ENCODE results near the gene MRPS7.
"Not testable (repeated sequence)": the region's sequence is repeated elsewhere in the genome, so short reads cannot be mapped to it uniquely, and the experiment has no call there.

MRPS7 gene

GRCh38 chr17:75271955-75272847, 10.5 kb downstream of the MRPS7 start:
- H3K4me1 ChIP-seq (ENCODE audit: insufficient read depth, low read length) = peaks cover 5% of the 10 kb centered on the region; the same call in 1 of the 2 replicates
- peak overlapping the region; percentile 89 for H3K9ac ChIP-seq (ENCODE audit: low read depth, low read length)
- H3K4me3 ChIP-seq (ENCODE audit: low read length) = peak overlapping the region; percentile 91
- peaks cover 15% of the 10 kb centered on the region for H3K36me3 ChIP-seq (ENCODE audit: insufficient read depth, low read length)
- H3K9me3 ChIP-seq (ENCODE audit: insufficient read depth, low read depth, low read length) = no peaks in the 10 kb centered on the region
- no peak overlapping the region for H3K27ac ChIP-seq (ENCODE audit: low read depth, low read length)
- 65% methylated on average over 24 of the region's 24 CpGs for WGBS
- no peaks in the 10 kb centered on the region for H3K27me3 ChIP-seq (ENCODE audit: insufficient read depth, low read length)

GRCh38 chr17:75272848-75273184, 11.1 kb downstream of the MRPS7 start:
- H3K27ac ChIP-seq (ENCODE audit: low read depth, low read length) = no peak overlapping the region
- H3K4me3 ChIP-seq (ENCODE audit: low read length) = no peak overlapping the region
- 96% methylated on average over 3 of the region's 3 CpGs for WGBS
- H3K27me3 ChIP-seq (ENCODE audit: insufficient read depth, low read length) = no peaks in the 10 kb centered on the region
- H3K9me3 ChIP-seq (ENCODE audit: insufficient read depth, low read depth, low read length) = no peaks in the 10 kb centered on the region
- peaks cover 3% of the 10 kb centered on the region; the same call in 1 of the 2 replicates for H3K4me1 ChIP-seq (ENCODE audit: insufficient read depth, low read length)
- H3K36me3 ChIP-seq (ENCODE audit: insufficient read depth, low read length) = peaks cover 16% of the 10 kb centered on the region
- H3K9ac ChIP-seq (ENCODE audit: low read depth, low read length) = no peak overlapping the region

- H3K9me3 ChIP-seq (ENCODE audit: insufficient read depth, low read depth, low read length) = no peaks in the 10 kb centered on the region
- no peak overlapping the region for H3K9ac ChIP-seq (ENCODE audit: low read depth, low read length)
- 95% methylated on average over 7 of the region's 7 CpGs for WGBS
- H3K36me3 ChIP-seq (ENCODE audit: insufficient read depth, low read length) = peaks cover 19% of the 10 kb centered on the region
- H3K4me1 ChIP-seq (ENCODE audit: insufficient read depth, low read length) = no peaks in the 10 kb centered on the region
- H3K27me3 ChIP-seq (ENCODE audit: insufficient read depth, low read length) = no peaks in the 10 kb centered on the region
- no peak overlapping the region for H3K27ac ChIP-seq (ENCODE audit: low read depth, low read length)
- H3K4me3 ChIP-seq (ENCODE audit: low read length) = no peak overlapping the region
Observed at GRCh38 chr17:75273977-75274708, 12.5 kb downstream of the MRPS7 start.

GRCh38 chr17:75277664-75278071, 16.0 kb downstream of the MRPS7 start:
- no peak overlapping the region for H3K4me3 ChIP-seq (ENCODE audit: low read length)
- no peak overlapping the region for H3K9ac ChIP-seq (ENCODE audit: low read depth, low read length)
- H3K27me3 ChIP-seq (ENCODE audit: insufficient read depth, low read length) = no peaks in the 10 kb centered on the region
- WGBS = 90% methylated on average over 6 of the region's 6 CpGs
- H3K9me3 ChIP-seq (ENCODE audit: insufficient read depth, low read depth, low read length) = no peaks in the 10 kb centered on the region
- no peaks in the 10 kb centered on the region for H3K4me1 ChIP-seq (ENCODE audit: insufficient read depth, low read length)
- H3K27ac ChIP-seq (ENCODE audit: low read depth, low read length) = no peak overlapping the region
- peaks cover 34% of the 10 kb centered on the region for H3K36me3 ChIP-seq (ENCODE audit: insufficient read depth, low read length)

- H3K27me3 ChIP-seq (ENCODE audit: insufficient read depth, low read length); H3K9ac ChIP-seq (ENCODE audit: low read depth, low read length); H3K4me3 ChIP-seq (ENCODE audit: low read length); H3K27ac ChIP-seq (ENCODE audit: low read depth, low read length); H3K4me1 ChIP-seq (ENCODE audit: insufficient read depth, low read length); H3K9me3 ChIP-seq (ENCODE audit: insufficient read depth, low read depth, low read length): not testable (repeated sequence)
- peaks cover 29% of the 10 kb centered on the region for H3K36me3 ChIP-seq (ENCODE audit: insufficient read depth, low read length)
- 92% methylated on average over 4 of the region's 4 CpGs for WGBS
Observed at GRCh38 chr17:75280189-75280588, 18.5 kb downstream of the MRPS7 start.

- no peak overlapping the region for H3K9ac ChIP-seq (ENCODE audit: low read depth, low read length)
- 94% methylated on average over 6 of the region's 6 CpGs for WGBS
Observed at GRCh38 chr17:75285123-75285522, 23.4 kb downstream of the MRPS7 start.

GRCh38 chr17:75287221-75287620, 25.5 kb downstream of the MRPS7 start:
- 98% methylated on average over 9 of the region's 9 CpGs for WGBS
- no peak overlapping the region for H3K27ac ChIP-seq (ENCODE audit: low read depth, low read length)
- no peaks in the 10 kb centered on the region for H3K4me1 ChIP-seq (ENCODE audit: insufficient read depth, low read length)
- no peak overlapping the region for H3K9ac ChIP-seq (ENCODE audit: low read depth, low read length)
- no peaks in the 10 kb centered on the region for H3K9me3 ChIP-seq (ENCODE audit: insufficient read depth, low read depth, low read length)
- no peak overlapping the region for H3K4me3 ChIP-seq (ENCODE audit: low read length)
- H3K36me3 ChIP-seq (ENCODE audit: insufficient read depth, low read length) = peaks cover 22% of the 10 kb centered on the region
- H3K27me3 ChIP-seq (ENCODE audit: insufficient read depth, low read length) = no peaks in the 10 kb centered on the region

More at GRCh38 chr17:75285123-75285522, 23.4 kb downstream of the MRPS7 start:
- Histone ChIP-seq H3K27me3 (ENCODE audit: insufficient read depth, low read length) (no peaks in the 10 kb centered on the region), H3K36me3 (ENCODE audit: insufficient read depth, low read length) (peaks cover 34% of the 10 kb centered on the region), H3K4me1 (ENCODE audit: insufficient read depth, low read length) (no peaks in the 10 kb centered on the region), H3K4me3 (ENCODE audit: low read length) (no peak overlapping the region), H3K9me3 (ENCODE audit: insufficient read depth, low read depth, low read length) (no peaks in the 10 kb centered on the region), H3K27ac (ENCODE audit: low read depth, low read length) (no peak overlapping the region)

- no CpG with 5 or more reads among the region's 2 CpGs for WGBS
- H3K9ac ChIP-seq (ENCODE audit: low read depth, low read length) = no peak overlapping the region
Observed at GRCh38 chr17:75288359-75288758, 26.7 kb downstream of the MRPS7 start.

GRCh38 chr17:75288770-75289114, 27.1 kb downstream of the MRPS7 start:
- Histone ChIP-seq H3K27ac (ENCODE audit: low read depth, low read length) (no peak overlapping the region; the same call in 1 of the 2 replicates), H3K36me3 (ENCODE audit: insufficient read depth, low read length) (peaks cover 14% of the 10 kb centered on the region), H3K9ac (ENCODE audit: low read depth, low read length) (peak overlapping the region; percentile 69), H3K4me1 (ENCODE audit: insufficient read depth, low read length) (no peaks in the 10 kb centered on the region), H3K9me3 (ENCODE audit: insufficient read depth, low read depth, low read length) (no peaks in the 10 kb centered on the region), H3K4me3 (ENCODE audit: low read length) (peak overlapping the region; percentile 91), H3K27me3 (ENCODE audit: insufficient read depth, low read length) (no peaks in the 10 kb centered on the region)
- under 1% methylated on average over 14 of the region's 14 CpGs for WGBS

More at GRCh38 chr17:75288359-75288758, 26.7 kb downstream of the MRPS7 start:
- Histone ChIP-seq H3K9me3 (ENCODE audit: insufficient read depth, low read depth, low read length) (no peaks in the 10 kb centered on the region), H3K36me3 (ENCODE audit: insufficient read depth, low read length) (peaks cover 17% of the 10 kb centered on the region), H3K4me1 (ENCODE audit: insufficient read depth, low read length) (no peaks in the 10 kb centered on the region), H3K4me3 (ENCODE audit: low read length) (peak overlapping the region; percentile 91), H3K27me3 (ENCODE audit: insufficient read depth, low read length) (no peaks in the 10 kb centered on the region), H3K27ac (ENCODE audit: low read depth, low read length) (no peak overlapping the region)

GRCh38 chr17:75289115-75289831, 27.6 kb downstream of the MRPS7 start, which contains the start of gene SLC25A19:
Gene SLC25A19, minus strand, starts transcription at chr17:75289433. Its CDS starts 2,669 bp downstream, at chr17:75286764.
- no peaks in the 10 kb centered on the region for H3K9me3 ChIP-seq (ENCODE audit: insufficient read depth, low read depth, low read length)
- H3K4me3 ChIP-seq (ENCODE audit: low read length) = peak within 1 kb of the TSS; percentile 91
- no peaks in the 10 kb centered on the region for H3K4me1 ChIP-seq (ENCODE audit: insufficient read depth, low read length)
- H3K27me3 ChIP-seq (ENCODE audit: insufficient read depth, low read length) = no peaks in the 10 kb centered on the region
- under 1% methylated on average over 65 of the region's 65 CpGs for WGBS
- H3K9ac ChIP-seq (ENCODE audit: low read depth, low read length) = peak within 1 kb of the TSS; percentile 69
- peaks cover 14% of the 10 kb centered on the region for H3K36me3 ChIP-seq (ENCODE audit: insufficient read depth, low read length)
- no peak within 1 kb of the TSS; the same call in 1 of the 2 replicates for H3K27ac ChIP-seq (ENCODE audit: low read depth, low read length)

Data from HUES64 (cell line).